Gastroesophageal sphincter (tissue), 3 donors: ENCODE results near the gene DUSP16.

Experiments used
- EP300 ChIP-seq: sonication (generic); formaldehyde crosslinking; IDR thresholded peaks from one replicate; pipeline ENCODE4 v1.6.1; 2017; ENCODE audit warnings: antibody characterized with exemption, mild to moderate bottlenecking
- POLR2A ChIP-seq, 2 donors: fragments of 450-650 bp; IDR thresholded peaks; one replicate each; pipeline ENCODE4 v1.6.1; 2017; ENCODE audit warnings: antibody characterized with exemption in 2 of 2, mild to moderate bottlenecking in 2 of 2, moderate library complexity in 1 of 2
- POLR2AphosphoS5 ChIP-seq: sonication (generic); formaldehyde crosslinking; IDR thresholded peaks from one replicate; pipeline ENCODE4 v1.6.1; 2017; ENCODE audit warnings: antibody characterized with exemption
- TF ChIP-seq, protein P1 (sequence below), 4 experiments: fragments of 200-600 bp in 2 of 4; fragments of 450-650 bp in 2 of 4; sonication (generic) in 1 of 4; IDR thresholded peaks; one replicate each; pipeline ENCODE4 v1.5.1; 2017 to 2019; ENCODE audit warnings: antibody characterized with exemption in 4 of 4, mild to moderate bottlenecking in 2 of 4, moderate library complexity in 2 of 4

DNA sequence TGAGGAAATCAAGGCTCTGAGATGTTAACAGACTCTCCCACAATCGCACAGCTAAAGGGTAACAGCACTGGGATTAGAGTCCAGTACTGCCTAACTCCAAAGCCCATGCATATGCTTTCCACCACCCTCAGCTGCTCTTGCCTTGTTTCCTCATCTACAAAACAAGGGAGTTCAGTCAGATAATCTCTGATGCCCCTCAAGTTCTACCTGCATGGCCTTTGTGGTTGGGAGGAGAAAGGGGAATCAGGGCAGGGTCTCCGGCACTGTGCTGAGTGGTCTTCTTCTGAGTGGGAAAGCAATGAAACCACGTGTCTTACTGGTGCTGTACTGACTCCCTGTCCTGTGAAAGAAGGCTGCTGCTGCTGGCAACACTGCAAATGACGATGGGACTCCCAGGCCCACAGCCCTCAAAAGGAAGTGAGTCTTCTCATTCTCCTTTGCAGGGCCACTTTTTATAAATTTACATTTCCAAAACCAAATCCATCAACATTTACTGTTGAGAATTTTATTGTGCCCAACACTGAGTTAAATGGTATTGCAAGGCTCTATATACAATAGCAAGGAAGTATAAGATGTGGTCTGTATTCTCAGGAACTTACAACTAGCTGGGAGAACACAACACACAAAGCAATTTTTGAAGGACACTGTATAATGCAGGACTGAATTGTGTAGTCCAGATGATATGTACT, 19.7 kb upstream of the DUSP16 start:
- TF ChIP-seq, protein P1, sequence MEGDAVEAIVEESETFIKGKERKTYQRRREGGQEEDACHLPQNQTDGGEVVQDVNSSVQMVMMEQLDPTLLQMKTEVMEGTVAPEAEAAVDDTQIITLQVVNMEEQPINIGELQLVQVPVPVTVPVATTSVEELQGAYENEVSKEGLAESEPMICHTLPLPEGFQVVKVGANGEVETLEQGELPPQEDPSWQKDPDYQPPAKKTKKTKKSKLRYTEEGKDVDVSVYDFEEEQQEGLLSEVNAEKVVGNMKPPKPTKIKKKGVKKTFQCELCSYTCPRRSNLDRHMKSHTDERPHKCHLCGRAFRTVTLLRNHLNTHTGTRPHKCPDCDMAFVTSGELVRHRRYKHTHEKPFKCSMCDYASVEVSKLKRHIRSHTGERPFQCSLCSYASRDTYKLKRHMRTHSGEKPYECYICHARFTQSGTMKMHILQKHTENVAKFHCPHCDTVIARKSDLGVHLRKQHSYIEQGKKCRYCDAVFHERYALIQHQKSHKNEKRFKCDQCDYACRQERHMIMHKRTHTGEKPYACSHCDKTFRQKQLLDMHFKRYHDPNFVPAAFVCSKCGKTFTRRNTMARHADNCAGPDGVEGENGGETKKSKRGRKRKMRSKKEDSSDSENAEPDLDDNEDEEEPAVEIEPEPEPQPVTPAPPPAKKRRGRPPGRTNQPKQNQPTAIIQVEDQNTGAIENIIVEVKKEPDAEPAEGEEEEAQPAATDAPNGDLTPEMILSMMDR (IDR thresholded peaks at IDR 0.05) = no peak
- TF ChIP-seq POLR2A (IDR thresholded peaks at IDR 0.05) = no peak
- no peak for TF ChIP-seq POLR2AphosphoS5
- TF ChIP-seq EP300 = no peak
